Gastroesophageal sphincter (tissue), 3 donors: Measurements from ENCODE around the gene TRAF3.

ENCODE experiments used
- CTCF ChIP-seq, 4 experiments: fragments of 200-600 bp in 2 of 4; fragments of 450-650 bp in 2 of 4; sonication (generic) in 1 of 4; IDR thresholded peaks; one replicate each; pipeline ENCODE4 v1.5.1; 2017 to 2019; ENCODE audit warnings: antibody characterized with exemption in 4 of 4, mild to moderate bottlenecking in 2 of 4, moderate library complexity in 2 of 4
- POLR2A ChIP-seq, 2 donors: fragments of 450-650 bp; IDR thresholded peaks; one replicate each; pipeline ENCODE4 v1.6.1; 2017; ENCODE audit warnings: antibody characterized with exemption in 2 of 2, mild to moderate bottlenecking in 2 of 2, moderate library complexity in 1 of 2
- POLR2AphosphoS5 ChIP-seq: sonication (generic); formaldehyde crosslinking; IDR thresholded peaks from one replicate; pipeline ENCODE4 v1.6.1; 2017; ENCODE audit warnings: antibody characterized with exemption

- no peak for TF ChIP-seq POLR2AphosphoS5
- TF ChIP-seq POLR2A (IDR thresholded peaks at IDR 0.05) = no peak
- TF ChIP-seq CTCF (IDR thresholded peaks at IDR 0.05) = no peak
Observed at GRCh38 chr14:102878970-102879460, 101.8 kb downstream of the TRAF3 start.
